ENCODE results near the gene KCNMB2. TPM values are rescaled to one million over a fixed set of nuclear protein-coding genes. Genes with fewer than 3 reads are reported as not detected.

KCNMB2 gene
- total RNA-seq, 2 donors from 2014 or later = 0.68 TPM; not detected in 1

DNA sequence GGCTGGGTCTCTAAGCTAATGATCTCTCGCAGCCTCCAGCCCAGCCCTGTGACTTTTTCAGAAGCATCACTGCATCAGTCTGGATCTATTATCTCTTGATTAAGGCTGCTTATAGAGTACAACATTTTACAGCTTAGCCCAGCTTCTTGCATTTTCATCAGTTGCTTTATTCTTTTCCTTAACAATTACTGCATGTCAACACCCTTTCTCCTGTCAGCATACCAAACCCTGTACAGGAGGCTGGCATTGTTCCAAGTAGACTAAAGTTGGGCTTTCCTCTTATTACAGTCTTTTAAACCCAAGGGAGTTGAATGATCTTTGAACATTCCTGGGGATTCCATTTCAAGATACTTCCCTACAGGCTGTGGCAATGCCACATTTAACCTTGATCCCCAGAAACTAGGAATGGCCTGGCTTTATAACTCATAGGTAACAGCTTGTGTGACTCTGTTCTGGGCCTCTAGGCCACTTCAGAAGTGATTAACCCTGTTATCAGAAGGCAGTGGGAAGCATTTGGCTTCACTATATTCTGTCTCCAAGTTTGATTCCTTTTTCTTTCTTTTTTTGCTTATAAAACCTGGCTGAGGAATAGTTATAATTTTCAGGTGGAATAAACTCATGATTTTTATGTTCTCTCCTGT lies 182.9 kb downstream of the KCNMB2 start:
- TF ChIP-seq POLR2A (IDR thresholded peaks at IDR 0.05) = no peak
- TF ChIP-seq POLR2AphosphoS5 (IDR thresholded peaks at IDR 0.05) = no peak
- TF ChIP-seq, protein P1, sequence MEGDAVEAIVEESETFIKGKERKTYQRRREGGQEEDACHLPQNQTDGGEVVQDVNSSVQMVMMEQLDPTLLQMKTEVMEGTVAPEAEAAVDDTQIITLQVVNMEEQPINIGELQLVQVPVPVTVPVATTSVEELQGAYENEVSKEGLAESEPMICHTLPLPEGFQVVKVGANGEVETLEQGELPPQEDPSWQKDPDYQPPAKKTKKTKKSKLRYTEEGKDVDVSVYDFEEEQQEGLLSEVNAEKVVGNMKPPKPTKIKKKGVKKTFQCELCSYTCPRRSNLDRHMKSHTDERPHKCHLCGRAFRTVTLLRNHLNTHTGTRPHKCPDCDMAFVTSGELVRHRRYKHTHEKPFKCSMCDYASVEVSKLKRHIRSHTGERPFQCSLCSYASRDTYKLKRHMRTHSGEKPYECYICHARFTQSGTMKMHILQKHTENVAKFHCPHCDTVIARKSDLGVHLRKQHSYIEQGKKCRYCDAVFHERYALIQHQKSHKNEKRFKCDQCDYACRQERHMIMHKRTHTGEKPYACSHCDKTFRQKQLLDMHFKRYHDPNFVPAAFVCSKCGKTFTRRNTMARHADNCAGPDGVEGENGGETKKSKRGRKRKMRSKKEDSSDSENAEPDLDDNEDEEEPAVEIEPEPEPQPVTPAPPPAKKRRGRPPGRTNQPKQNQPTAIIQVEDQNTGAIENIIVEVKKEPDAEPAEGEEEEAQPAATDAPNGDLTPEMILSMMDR (IDR thresholded peaks at IDR 0.05) = no peak
- DNase-seq (ENCODE audit: low spot score) = no peak
- Histone ChIP-seq H3K4me3 (no peak overlapping the region), H3K4me1 (replicated peaks) (no peaks in the 10 kb centered on the region), H3K27ac (no peak overlapping the region), H3K27me3 (replicated peaks; ENCODE audit: insufficient read depth) (no peaks in the 10 kb centered on the region), H3K9me3 (no peaks in the 10 kb centered on the region), H3K36me3 (no peaks in the 10 kb centered on the region)
- 100% methylated on average over 1 of the region's 1 CpG for WGBS
- intact Hi-C loops (cut with DNase I) = no loop called here

DNA sequence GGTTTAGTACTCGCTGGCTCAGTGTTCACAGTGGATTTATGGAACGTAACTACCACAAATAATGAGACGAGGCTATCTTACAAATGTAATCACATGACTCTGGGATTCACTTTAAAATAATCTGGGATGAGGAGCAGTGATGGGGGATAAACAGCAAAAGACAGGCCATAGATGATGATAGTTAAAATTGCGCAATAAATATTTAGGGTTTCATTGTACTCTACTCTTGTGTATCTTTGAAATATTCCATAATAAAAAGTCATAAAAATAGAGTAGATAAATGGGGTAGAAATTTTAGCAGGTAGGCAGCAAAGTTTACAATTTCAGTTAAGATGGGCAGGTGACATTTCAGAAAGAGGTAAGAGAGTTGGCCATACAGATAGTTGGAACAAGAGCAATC lies 196.6 kb downstream of the KCNMB2 start:
- Histone ChIP-seq H3K9me3 (no peaks in the 10 kb centered on the region), H3K27ac (no peak overlapping the region), H3K4me3 (no peak overlapping the region), H3K27me3 (replicated peaks; ENCODE audit: insufficient read depth) (no peaks in the 10 kb centered on the region), H3K36me3 (no peaks in the 10 kb centered on the region), H3K4me1 (replicated peaks) (no peaks in the 10 kb centered on the region)
- 89% methylated on average over 4 of the region's 4 CpGs for WGBS
- no peak for TF ChIP-seq POLR2AphosphoS5 (IDR thresholded peaks at IDR 0.05)
- TF ChIP-seq POLR2A (IDR thresholded peaks at IDR 0.05) = no peak
- TF ChIP-seq, protein P1 (IDR thresholded peaks at IDR 0.05) = no peak
- intact Hi-C loops (cut with DNase I) = no loop called here
- DNase-seq (ENCODE audit: low spot score) = no peak

DNA sequence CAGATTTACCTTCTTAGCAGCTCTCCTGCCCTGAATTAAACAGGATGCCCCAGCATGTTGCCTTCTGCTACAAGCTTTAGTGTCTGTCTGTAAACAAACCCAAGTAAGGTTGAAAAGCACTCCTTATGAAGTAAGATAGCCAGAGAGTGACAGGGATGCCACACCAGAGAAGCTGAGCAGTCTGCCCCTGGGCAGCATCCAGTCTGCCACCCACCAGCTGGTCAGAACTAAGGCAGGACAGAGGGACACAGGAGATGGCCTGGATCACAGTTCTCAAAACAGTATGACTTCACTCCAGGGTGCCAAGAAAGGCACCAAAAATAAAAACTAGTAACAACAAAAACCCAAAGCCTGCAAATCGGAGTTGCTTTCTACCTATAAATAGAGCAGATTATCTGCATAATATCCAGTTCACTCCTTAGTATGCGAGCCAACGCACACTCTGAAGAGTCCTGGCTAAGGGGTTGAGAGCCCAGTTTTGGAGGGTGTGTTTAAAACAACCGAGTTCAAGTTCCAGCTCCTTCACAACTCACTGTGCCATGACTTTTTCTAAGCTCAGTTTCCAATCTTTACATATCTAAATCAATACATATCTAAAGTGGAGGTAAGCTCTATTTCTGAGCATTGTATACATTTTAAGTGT lies 198.9 kb downstream of the KCNMB2 start:
- H3K27me3 ChIP-seq (replicated peaks; ENCODE audit: insufficient read depth) = no peaks in the 10 kb centered on the region
- 85% methylated on average over 4 of the region's 4 CpGs for WGBS
- no peak overlapping the region for H3K27ac ChIP-seq
- no peaks in the 10 kb centered on the region for H3K36me3 ChIP-seq
- no peaks in the 10 kb centered on the region for H3K9me3 ChIP-seq
- no peak for DNase-seq (ENCODE audit: low spot score)
- TF ChIP-seq POLR2A (IDR thresholded peaks at IDR 0.05) = no peak
- TF ChIP-seq POLR2AphosphoS5 (IDR thresholded peaks at IDR 0.05) = no peak
- TF ChIP-seq, protein P1 (IDR thresholded peaks at IDR 0.05) = no peak
- no peaks in the 10 kb centered on the region for H3K4me1 ChIP-seq (replicated peaks)
- no peak overlapping the region for H3K4me3 ChIP-seq
- intact Hi-C loops (cut with DNase I) = no loop called here

DNA sequence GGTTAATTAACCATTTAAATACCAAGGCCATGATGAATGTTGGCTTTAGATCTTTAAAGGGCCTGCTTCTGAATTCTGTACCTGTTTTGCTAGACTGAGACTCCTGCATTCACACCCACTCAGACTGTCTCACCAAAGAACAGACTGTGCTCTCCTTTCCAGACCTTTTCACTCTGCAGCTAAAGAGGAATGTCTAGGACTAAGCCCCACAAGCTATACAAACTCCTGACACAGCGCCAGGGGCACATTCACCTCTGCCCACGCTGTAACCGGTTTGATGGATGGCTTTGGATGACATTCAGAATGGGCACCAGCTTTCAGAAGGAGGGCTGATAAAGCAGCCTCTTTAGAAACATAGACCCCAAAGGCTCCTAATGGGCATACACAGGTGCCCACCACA lies 200.1 kb downstream of the KCNMB2 start:
- Histone ChIP-seq H3K36me3 (no peaks in the 10 kb centered on the region), H3K27me3 (replicated peaks; ENCODE audit: insufficient read depth) (no peaks in the 10 kb centered on the region), H3K9me3 (no peaks in the 10 kb centered on the region), H3K4me1 (replicated peaks) (no peaks in the 10 kb centered on the region), H3K27ac (no peak overlapping the region), H3K4me3 (no peak overlapping the region)
- no peak for DNase-seq (ENCODE audit: low spot score)
- TF ChIP-seq POLR2AphosphoS5 (IDR thresholded peaks at IDR 0.05) (no peak), POLR2A (IDR thresholded peaks at IDR 0.05) (no peak)
- TF ChIP-seq, protein P1 (IDR thresholded peaks at IDR 0.05) = no peak
- 42% methylated on average over 3 of the region's 3 CpGs for WGBS
- intact Hi-C loops (cut with DNase I) = no loop called here

DNA sequence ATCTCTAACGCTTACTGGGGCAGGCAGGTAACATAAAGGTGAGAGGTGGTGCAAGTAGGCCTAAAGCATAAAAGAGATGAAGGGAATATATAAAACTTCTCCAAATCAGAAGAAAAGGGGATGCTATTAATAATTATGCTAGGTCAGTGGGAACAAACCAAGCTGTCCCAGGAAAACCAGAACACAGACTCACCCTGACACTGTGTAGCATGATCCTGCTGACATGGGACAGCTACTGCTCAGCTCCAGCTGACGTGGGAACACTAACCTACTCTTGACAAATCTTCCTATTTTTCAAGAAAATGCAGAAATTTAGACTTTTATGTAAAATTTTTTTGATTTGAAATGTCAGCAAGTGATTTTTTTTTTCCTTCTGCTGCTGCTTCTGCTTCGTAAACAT lies 203.5 kb downstream of the KCNMB2 start:
- WGBS = 94% methylated on average over 3 of the region's 3 CpGs
- Histone ChIP-seq H3K4me1 (replicated peaks) (no peaks in the 10 kb centered on the region), H3K4me3 (no peak overlapping the region), H3K27ac (no peak overlapping the region), H3K9me3 (no peaks in the 10 kb centered on the region), H3K36me3 (no peaks in the 10 kb centered on the region), H3K27me3 (replicated peaks; ENCODE audit: insufficient read depth) (no peaks in the 10 kb centered on the region)
- intact Hi-C loops (cut with DNase I) = no loop called here
- no peak for DNase-seq (ENCODE audit: low spot score)
- TF ChIP-seq, protein P1 (IDR thresholded peaks at IDR 0.05) = no peak
- TF ChIP-seq POLR2AphosphoS5 (IDR thresholded peaks at IDR 0.05) = no peak
- no peak for TF ChIP-seq POLR2A (IDR thresholded peaks at IDR 0.05)
